HL-60 (cell line): ENCODE results near the gene NEB.
A peak's percentile ranks its signal among the peaks of the same experiment; 100 is the strongest.

Experiments used
- DNase-seq, 2 experiments: peaks; one replicate each; pipeline ENCODE4 v3.0.0-alpha.2; 2010 to 2020; ENCODE audit warnings: low read depth in 1 of 2, low spot score in 1 of 2
- H3K27ac ChIP-seq: fragments of 250-450 bp; sonication (Bioruptor Pico); replicated peaks from 2 replicates; pipeline ENCODE4 v1.5.1; 2020; ENCODE audit warnings: mild to moderate bottlenecking, moderate library complexity
- H3K27me3 ChIP-seq: fragments of 250-450 bp; sonication (Bioruptor Pico); 2 replicates; pipeline ENCODE4 v1.5.1; 2021; ENCODE audit warnings: mild to moderate bottlenecking, moderate library complexity; ENCODE audit not compliant: insufficient read depth, poor library complexity, severe bottlenecking
- H3K4me3 ChIP-seq: replicated peaks from 2 replicates; pipeline ENCODE4 v1.5.1; 2011; ENCODE audit warnings: mild to moderate bottlenecking, control low read depth, low read length; ENCODE audit not compliant: insufficient read depth
- CTCF ChIP-seq: IDR thresholded peaks from one replicate; pipeline ENCODE4 v1.5.1; 2011; ENCODE audit warnings: low read length, control low read depth, inconsistent platforms; ENCODE audit not compliant: insufficient read depth
- GABPA ChIP-seq: IDR thresholded peaks from 2 replicates; pipeline ENCODE4 v1.6.1; 2012; ENCODE audit warnings: low read depth
- POLR2AphosphoS5 ChIP-seq: IDR thresholded peaks from 2 replicates; pipeline ENCODE4 v1.6.1; 2012; ENCODE audit warnings: low read depth
- REST ChIP-seq: IDR thresholded peaks from 2 replicates; pipeline ENCODE4 v1.6.1; 2012; ENCODE audit warnings: low read depth; ENCODE audit not compliant: insufficient replicate concordance
- SPI1 ChIP-seq: IDR thresholded peaks from 2 replicates; pipeline ENCODE4 v1.6.1; 2012; ENCODE audit warnings: low read depth, mild to moderate bottlenecking, borderline replicate concordance

Gene NEB

GRCh38 chr2:151761687-151762086, 27.4 kb upstream of the NEB start:
- no peak for DNase-seq
- H3K27ac ChIP-seq: no peak overlapping the region
- TF ChIP-seq REST (no peak), CTCF (no peak), GABPA (no peak)
- no peaks in the 10 kb centered on the region for H3K27me3 ChIP-seq
- H3K4me3 ChIP-seq: no peak overlapping the region

GRCh38 chr2:151761193-151761592, 26.9 kb upstream of the NEB start:
- DNase-seq: no peak
- Histone ChIP-seq H3K27ac (no peak overlapping the region), H3K4me3 (no peak overlapping the region), H3K27me3 (no peaks in the 10 kb centered on the region)
- TF ChIP-seq SPI1 (peak; percentile 17; the same call in 1 of the 2 replicates), CTCF (no peak), GABPA (no peak), REST (no peak), POLR2AphosphoS5 (no peak)

- no peak for DNase-seq
- Histone ChIP-seq H3K27ac (no peak overlapping the region), H3K4me3 (no peak overlapping the region), H3K27me3 (no peaks in the 10 kb centered on the region)
- TF ChIP-seq POLR2AphosphoS5 (no peak), SPI1 (no peak), CTCF (no peak), REST (no peak), GABPA (no peak)
Observed at GRCh38 chr2:151760139-151760650, 25.9 kb upstream of the NEB start.
